HepG2 (cell line): ENCODE measurements around the gene NUP62. TPM values are rescaled to one million over a fixed set of nuclear protein-coding genes. Genes with fewer than 3 reads are reported as not detected.
A peak's percentile ranks its signal among the peaks of the same experiment; 100 is the strongest.

ENCODE experiments used
- BRD4 ChIP-seq: sonication (generic); formaldehyde crosslinking; IDR thresholded peaks from 2 replicates; pipeline ENCODE4 v1.4.0; 2020; ENCODE audit warnings: missing genetic modification reagents
- EEA1 ChIP-seq: sonication (generic); formaldehyde crosslinking; IDR thresholded peaks from 2 replicates; pipeline ENCODE4 v1.5.1; 2020; ENCODE audit warnings: mild to moderate bottlenecking, missing genetic modification reagents, borderline replicate concordance
- FIP1L1 ChIP-seq: fragments of 200-400 bp; formaldehyde crosslinking; IDR thresholded peaks from 2 replicates; pipeline ENCODE4 v1.6.1; 2018; ENCODE audit warnings: low read depth, mild to moderate bottlenecking, low read length, moderate library complexity, borderline replicate concordance; ENCODE audit not compliant: insufficient read depth
- FOXJ3 ChIP-seq: sonication (generic); formaldehyde crosslinking; IDR thresholded peaks from 2 replicates; pipeline ENCODE4 v1.4.0; 2020; ENCODE audit warnings: missing genetic modification reagents, mild to moderate bottlenecking, borderline replicate concordance
- GTF2F1 ChIP-seq: fragments of 150-350 bp; IDR thresholded peaks from 2 replicates; pipeline ENCODE4 v1.6.1; 2014; ENCODE audit warnings: low read length
- NR2F6 ChIP-seq, 2 experiments: IDR thresholded peaks; 2 replicates each; pipeline ENCODE4 v1.6.1; 2016; ENCODE audit warnings: antibody characterized with exemption in 1 of 2, mild to moderate bottlenecking in 1 of 2
- POLR2G ChIP-seq: fragments of 200-400 bp; formaldehyde crosslinking; IDR thresholded peaks from 2 replicates; pipeline ENCODE4 v1.6.1; 2018; ENCODE audit warnings: mild to moderate bottlenecking, low read depth, low read length, moderate library complexity
- REXO4 ChIP-seq: sonication (generic); formaldehyde crosslinking; IDR thresholded peaks from 2 replicates; pipeline ENCODE4 v1.8.0; 2022; ENCODE audit warnings: missing genetic modification reagents, mild to moderate bottlenecking, borderline replicate concordance
- RXRB ChIP-seq: IDR thresholded peaks from 2 replicates; pipeline ENCODE4 v1.6.1; 2016; ENCODE audit warnings: borderline replicate concordance, missing genetic modification reagents, missing compliant biosample characterization
- SP1 ChIP-seq, 2 experiments: fragments of 450-650 bp in 1 of 2; sonication (generic) in 1 of 2; formaldehyde crosslinking in 1 of 2; IDR thresholded peaks; 2 replicates each; pipeline versions ENCODE4 v1.4.0 to v1.6.1; 2016 to 2020; ENCODE audit warnings: missing genetic modification reagents in 1 of 2
- YY1 ChIP-seq: IDR thresholded peaks from 2 replicates; pipeline ENCODE4 v1.6.1; 2011; ENCODE audit warnings: low read length, low read depth, moderate library complexity, mild to moderate bottlenecking; ENCODE audit not compliant: insufficient read depth, insufficient replicate concordance
- ZFP36L1 ChIP-seq: sonication (generic); formaldehyde crosslinking; IDR thresholded peaks from 2 replicates; pipeline ENCODE4 v1.8.0; 2022; ENCODE audit warnings: mild to moderate bottlenecking, missing genetic modification reagents, moderate library complexity
- ZNF12 ChIP-seq: sonication (generic); formaldehyde crosslinking; IDR thresholded peaks from 2 replicates; pipeline ENCODE4 v1.5.0; 2020; ENCODE audit warnings: missing genetic modification reagents
- ZNF205 ChIP-seq: IDR thresholded peaks from 2 replicates; pipeline ENCODE4 v1.6.1; 2018; ENCODE audit warnings: missing biosample characterization, missing genetic modification reagents
- ZNF430 ChIP-seq: sonication (generic); formaldehyde crosslinking; IDR thresholded peaks from 2 replicates; pipeline ENCODE4 v1.9.0; 2021; ENCODE audit warnings: mild to moderate bottlenecking, missing genetic modification reagents
- ZNF431 ChIP-seq: sonication (generic); formaldehyde crosslinking; IDR thresholded peaks from 2 replicates; pipeline ENCODE4 v1.9.0; 2022; ENCODE audit warnings: missing genetic modification reagents, low read depth, mild to moderate bottlenecking, borderline replicate concordance
- ZNF547 ChIP-seq: sonication (generic); formaldehyde crosslinking; IDR thresholded peaks from 2 replicates; pipeline ENCODE4 v1.5.1; 2020; ENCODE audit warnings: mild to moderate bottlenecking, missing genetic modification reagents
- ZNF556 ChIP-seq: sonication (generic); formaldehyde crosslinking; IDR thresholded peaks from 2 replicates; pipeline ENCODE4 v1.4.0; 2020; ENCODE audit warnings: mild to moderate bottlenecking, missing genetic modification reagents, borderline replicate concordance
- ZNF558 ChIP-seq: sonication (generic); formaldehyde crosslinking; IDR thresholded peaks from 2 replicates; pipeline ENCODE4 v1.9.0; 2022; ENCODE audit warnings: mild to moderate bottlenecking, missing genetic modification reagents, borderline replicate concordance
- ZNF713 ChIP-seq: sonication (generic); formaldehyde crosslinking; IDR thresholded peaks from 2 replicates; pipeline ENCODE4 v1.4.0; 2020; ENCODE audit warnings: mild to moderate bottlenecking, missing genetic modification reagents
- ZNF766 ChIP-seq: sonication (generic); formaldehyde crosslinking; IDR thresholded peaks from 2 replicates; pipeline ENCODE4 v1.5.0; 2020; ENCODE audit warnings: missing genetic modification reagents, borderline replicate concordance
- ZNF776 ChIP-seq: sonication (generic); formaldehyde crosslinking; IDR thresholded peaks from 2 replicates; pipeline ENCODE4 v1.4.0; 2020; ENCODE audit warnings: mild to moderate bottlenecking, missing genetic modification reagents
- ZNF800 ChIP-seq: sonication (generic); formaldehyde crosslinking; IDR thresholded peaks from 2 replicates; pipeline ENCODE4 v1.4.0; 2020; ENCODE audit warnings: missing genetic modification reagents
- ZNF816 ChIP-seq: sonication (generic); formaldehyde crosslinking; IDR thresholded peaks from 2 replicates; pipeline ENCODE4 v1.8.0; 2022; ENCODE audit warnings: missing genetic modification reagents, mild to moderate bottlenecking, borderline replicate concordance
- polyA plus RNA-seq, 8 experiments: library from polyadenylated mRNA; depleted of rRNA in 3 of 8; stranded (reverse) in 7 of 8; unstranded in 1 of 8; fragments of >200 nt; fragmentation: Illumina TruSeq in 4 of 8; extraction: Trizol in 4 of 8; gene quantifications; 2 replicates each; pipeline versions ENCODE4 v1.2.1 to v1.2.3, GENCODE V29; 2011 to 2016; ENCODE audit warnings: low read depth in 4 of 8, missing spikeins in 1 of 8, mixed read lengths in 1 of 8; ENCODE audit not compliant: insufficient read depth in 1 of 8
- total RNA-seq, 5 experiments: library from RNA; depleted of rRNA; stranded (reverse); fragments of >200 nt; fragmentation: Illumina TruSeq; extraction: Trizol; gene quantifications; 2 replicates each; pipeline ENCODE4 v1.2.3, GENCODE V29; 2016; ENCODE audit warnings: low read depth in 1 of 5
- TF ChIP-seq, protein P1 (sequence below): sonication (generic); formaldehyde crosslinking; IDR thresholded peaks from 2 replicates; pipeline ENCODE4 v1.5.0; 2020; ENCODE audit warnings: mild to moderate bottlenecking, missing genetic modification reagents

Gene NUP62
- total and polyA plus RNA-seq, 2 of the 13 experiments (the other 11 are each of a cell fraction or from before 2014, with no cell fraction given) = 16.5 to 41.5 TPM

DNA sequence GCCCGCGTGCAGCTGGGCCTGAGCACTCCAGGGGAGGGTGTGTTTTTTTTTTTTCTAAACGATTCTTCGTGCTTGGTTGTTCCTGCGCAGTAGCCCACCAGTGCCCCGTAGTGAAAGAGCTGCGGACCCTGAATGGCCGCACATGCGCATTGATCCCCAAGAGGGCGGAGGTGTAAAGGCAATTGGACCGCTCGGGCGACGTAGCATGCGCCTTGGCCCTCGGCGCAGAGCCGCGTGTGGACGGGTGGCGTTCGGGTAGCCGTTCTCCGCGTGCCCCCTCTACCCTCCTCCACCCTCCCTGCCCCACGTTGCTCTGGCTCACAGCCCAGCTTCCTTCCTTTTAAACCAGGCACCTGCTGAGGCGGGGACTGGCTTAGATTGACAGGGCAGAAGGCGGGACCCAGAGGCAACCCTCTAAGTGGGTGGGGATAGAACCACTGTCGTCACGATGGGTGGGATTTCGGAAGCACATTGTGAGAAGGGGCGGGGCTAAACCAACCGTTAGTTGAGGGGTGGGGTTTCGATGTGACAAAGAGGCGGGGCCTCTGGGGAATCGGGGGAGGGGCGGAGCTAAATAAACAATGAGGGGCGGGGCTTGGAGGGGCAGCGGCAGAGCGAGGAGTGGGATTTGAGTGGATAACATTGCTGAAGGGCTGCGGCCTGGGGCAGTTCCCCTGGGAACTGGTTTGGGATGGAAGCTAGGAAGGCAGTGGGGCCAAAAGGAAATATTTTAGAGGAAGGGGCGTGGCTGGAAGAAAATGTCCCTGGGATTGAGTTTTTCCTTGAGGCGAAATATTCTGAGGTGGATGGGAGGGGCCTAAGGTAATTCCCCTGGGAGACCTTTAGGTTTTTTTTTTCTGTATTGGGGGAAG is 543 bp upstream of the NUP62 start (continued):
- TF ChIP-seq REXO4 (CRISPR knock-in tag) = peak; percentile 80; the same call in 1 of the 2 replicates
- TF ChIP-seq ZNF547 (CRISPR knock-in tag) = peak; percentile 89
- no peak for TF ChIP-seq ZNF713
- TF ChIP-seq BRD4 (CRISPR knock-in tag) = 0 out of 2 replicates have a peak, but pooled peaks have one; percentile 10
- TF ChIP-seq GTF2F1 = no peak
- TF ChIP-seq ZNF431 (CRISPR knock-in tag) = peak; percentile 82
- TF ChIP-seq FOXJ3 = 0 out of 2 replicates have a peak, but pooled peaks have one; percentile 49
- TF ChIP-seq NR2F6 (IDR thresholded peaks at IDR 0.05) = no peak
- no peak for TF ChIP-seq NR2F6 (CRISPR knock-in tag; IDR thresholded peaks at IDR 0.05)
- TF ChIP-seq YY1 = peak; percentile 47
- no peak for TF ChIP-seq ZNF12
- TF ChIP-seq ZNF558 (CRISPR knock-in tag) = peak; percentile 88; the same call in 1 of the 2 replicates
- no peak for TF ChIP-seq ZNF816
- peak; percentile 78; the same call in 1 of the 2 replicates for TF ChIP-seq ZNF766 (CRISPR knock-in tag)
- TF ChIP-seq EEA1 (CRISPR knock-in tag) = 0 out of 2 replicates have a peak, but pooled peaks have one; percentile 13
- TF ChIP-seq ZNF205 (CRISPR knock-in tag) = 0 out of 2 replicates have a peak, but pooled peaks have one; percentile 5
- TF ChIP-seq ZNF556 (CRISPR knock-in tag) = no peak
- peak; percentile 33; the same call in 1 of the 2 replicates for TF ChIP-seq ZNF430 (CRISPR knock-in tag)
- TF ChIP-seq ZNF776 (CRISPR knock-in tag) = peak; percentile 66; the same call in 1 of the 2 replicates
- peak; percentile 95; the same call in 1 of the 2 replicates for TF ChIP-seq ZFP36L1 (CRISPR knock-in tag)
- peak; percentile 96 for TF ChIP-seq POLR2G
- TF ChIP-seq ZNF800 = peak; percentile 74; the same call in 1 of the 2 replicates
- TF ChIP-seq FIP1L1 = 0 out of 2 replicates have a peak, but pooled peaks have one; percentile 79
- TF ChIP-seq, protein P1, sequence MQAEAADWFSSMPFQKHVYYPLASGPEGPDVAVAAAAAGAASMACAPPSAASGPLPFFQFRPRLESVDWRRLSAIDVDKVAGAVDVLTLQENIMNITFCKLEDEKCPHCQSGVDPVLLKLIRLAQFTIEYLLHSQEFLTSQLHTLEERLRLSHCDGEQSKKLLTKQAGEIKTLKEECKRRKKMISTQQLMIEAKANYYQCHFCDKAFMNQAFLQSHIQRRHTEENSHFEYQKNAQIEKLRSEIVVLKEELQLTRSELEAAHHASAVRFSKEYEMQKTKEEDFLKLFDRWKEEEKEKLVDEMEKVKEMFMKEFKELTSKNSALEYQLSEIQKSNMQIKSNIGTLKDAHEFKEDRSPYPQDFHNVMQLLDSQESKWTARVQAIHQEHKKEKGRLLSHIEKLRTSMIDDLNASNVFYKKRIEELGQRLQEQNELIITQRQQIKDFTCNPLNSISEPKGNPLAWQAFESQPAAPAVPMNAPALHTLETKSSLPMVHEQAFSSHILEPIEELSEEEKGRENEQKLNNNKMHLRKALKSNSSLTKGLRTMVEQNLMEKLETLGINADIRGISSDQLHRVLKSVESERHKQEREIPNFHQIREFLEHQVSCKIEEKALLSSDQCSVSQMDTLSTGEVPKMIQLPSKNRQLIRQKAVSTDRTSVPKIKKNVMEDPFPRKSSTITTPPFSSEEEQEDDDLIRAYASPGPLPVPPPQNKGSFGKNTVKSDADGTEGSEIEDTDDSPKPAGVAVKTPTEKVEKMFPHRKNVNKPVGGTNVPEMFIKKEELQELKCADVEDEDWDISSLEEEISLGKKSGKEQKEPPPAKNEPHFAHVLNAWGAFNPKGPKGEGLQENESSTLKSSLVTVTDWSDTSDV (CRISPR knock-in tag) = 0 out of 2 replicates have a peak, but pooled peaks have one; percentile 1
- TF ChIP-seq SP1 (IDR thresholded peaks at IDR 0.05) = no peak
- peak; percentile 74 for TF ChIP-seq SP1 (CRISPR knock-in tag; IDR thresholded peaks at IDR 0.05)
- TF ChIP-seq RXRB (CRISPR knock-in tag) = 0 out of 2 replicates have a peak, but pooled peaks have one; percentile 13
